Measurements from ENCODE around the gene PIP4K2C. TPM values are rescaled to one million over a fixed set of nuclear protein-coding genes. Genes with fewer than 3 reads are reported as not detected.
"Not testable (repeated sequence)": the region's sequence is repeated elsewhere in the genome, so short reads cannot be mapped to it uniquely, and the experiment has no call there.

Gene PIP4K2C
- polyA plus RNA-seq, 1 experiment: 30.1 TPM

DNA sequence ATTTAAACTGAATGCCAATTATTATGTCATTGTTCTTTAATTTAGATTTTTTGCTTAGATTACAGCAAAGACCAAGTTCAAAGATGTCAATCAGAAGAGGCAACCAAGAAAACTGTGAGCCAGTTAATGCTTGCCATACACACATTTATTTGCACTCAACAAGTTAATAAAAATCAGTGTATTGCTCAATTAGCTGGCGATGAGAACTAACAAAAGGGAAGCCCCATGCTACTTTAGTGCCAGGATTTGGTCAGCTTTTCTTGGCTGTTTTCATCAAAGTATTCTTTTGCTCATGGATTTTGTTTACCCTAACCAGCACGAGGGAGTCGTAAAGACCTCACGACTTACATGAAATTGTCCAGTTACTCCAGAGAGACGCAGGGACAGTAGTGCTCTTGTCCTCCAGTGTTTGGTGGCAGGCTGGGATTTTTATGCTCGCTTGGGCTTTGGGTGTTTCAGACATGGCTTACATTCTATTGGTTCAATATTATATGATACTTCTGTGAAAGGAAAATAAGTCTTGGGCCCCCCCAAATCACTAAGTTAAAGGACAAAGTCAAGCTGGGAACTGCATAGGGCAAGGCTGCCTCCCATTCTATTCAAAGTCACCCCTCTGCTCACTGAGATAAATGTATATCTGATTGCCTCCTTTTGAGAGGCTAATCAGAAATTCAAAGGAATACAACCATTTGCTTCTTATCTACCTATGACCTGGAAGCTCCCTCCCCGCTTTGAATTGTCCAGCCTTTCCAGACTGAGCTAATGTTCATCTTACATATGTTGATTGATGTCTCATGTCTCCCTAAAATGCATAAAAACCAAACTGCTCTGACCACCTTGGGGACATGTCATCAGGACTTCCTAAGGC lies 49.4 kb downstream of the PIP4K2C start:
- H3K27me3 ChIP-seq (ENCODE audit: control insufficient read depth, insufficient read depth, low read length): peaks cover 9% of the 10 kb centered on the region

GRCh38 chr12:57641699-57642442 lies 50.9 kb downstream of the PIP4K2C start:
- H3K4me3 ChIP-seq (ENCODE audit: low read depth, low read length): no peak overlapping the region
- TF ChIP-seq, protein P1, sequence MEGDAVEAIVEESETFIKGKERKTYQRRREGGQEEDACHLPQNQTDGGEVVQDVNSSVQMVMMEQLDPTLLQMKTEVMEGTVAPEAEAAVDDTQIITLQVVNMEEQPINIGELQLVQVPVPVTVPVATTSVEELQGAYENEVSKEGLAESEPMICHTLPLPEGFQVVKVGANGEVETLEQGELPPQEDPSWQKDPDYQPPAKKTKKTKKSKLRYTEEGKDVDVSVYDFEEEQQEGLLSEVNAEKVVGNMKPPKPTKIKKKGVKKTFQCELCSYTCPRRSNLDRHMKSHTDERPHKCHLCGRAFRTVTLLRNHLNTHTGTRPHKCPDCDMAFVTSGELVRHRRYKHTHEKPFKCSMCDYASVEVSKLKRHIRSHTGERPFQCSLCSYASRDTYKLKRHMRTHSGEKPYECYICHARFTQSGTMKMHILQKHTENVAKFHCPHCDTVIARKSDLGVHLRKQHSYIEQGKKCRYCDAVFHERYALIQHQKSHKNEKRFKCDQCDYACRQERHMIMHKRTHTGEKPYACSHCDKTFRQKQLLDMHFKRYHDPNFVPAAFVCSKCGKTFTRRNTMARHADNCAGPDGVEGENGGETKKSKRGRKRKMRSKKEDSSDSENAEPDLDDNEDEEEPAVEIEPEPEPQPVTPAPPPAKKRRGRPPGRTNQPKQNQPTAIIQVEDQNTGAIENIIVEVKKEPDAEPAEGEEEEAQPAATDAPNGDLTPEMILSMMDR (IDR thresholded peaks at IDR 0.05; ENCODE audit: insufficient read depth, low read depth, low read length): no peak
- no peak for DNase-seq (ENCODE audit: low read depth)
- H3K36me3 ChIP-seq (ENCODE audit: control insufficient read depth, insufficient read depth, low read length): no peaks in the 10 kb centered on the region
- CTCF ChIA-PET: interaction anchor here (0.6 to 4.5 kb wide), 6 partner anchors 9 to 58 kb away, joined by 3 to 17 read pairs (median 4); partner anchors contain the start of gene B4GALNT1
- POLR2A ChIA-PET: no interaction called here
- peaks cover 9% of the 10 kb centered on the region for H3K27me3 ChIP-seq (ENCODE audit: control insufficient read depth, insufficient read depth, low read length)

More for the DNA sequence above, 49.4 kb downstream of the PIP4K2C start:
- ChIA-PET CTCF (interaction anchor here (0.9 to 4.5 kb wide), 4 partner anchors 7 to 1310 kb away, joined by 3 to 17 read pairs (median 5); partner anchors contain the start of gene B4GALNT1), POLR2A (no interaction called here)
- DNase-seq (ENCODE audit: low read depth): no peak
- Histone ChIP-seq H3K36me3 (ENCODE audit: control insufficient read depth, insufficient read depth, low read length) (no peaks in the 10 kb centered on the region), H3K4me3 (ENCODE audit: low read depth, low read length) (no peak overlapping the region)
- TF ChIP-seq, protein P1 (IDR thresholded peaks at IDR 0.05; ENCODE audit: insufficient read depth, low read depth, low read length): no peak

- H3K27me3 ChIP-seq (ENCODE audit: control insufficient read depth, insufficient read depth, low read length); H3K36me3 ChIP-seq (ENCODE audit: control insufficient read depth, insufficient read depth, low read length); POLR2A ChIA-PET; DNase-seq (ENCODE audit: low read depth); H3K4me3 ChIP-seq (ENCODE audit: low read depth, low read length): not testable (repeated sequence)
- CTCF ChIA-PET: interaction anchor here (0.6 to 1.0 kb wide), 3 partner anchors 12 to 63 kb away, joined by 3 read pairs; no protein-coding TSS in a partner anchor
These were observed 55.1 kb downstream of the PIP4K2C start for GRCh38 chr12:57645990-57646658.

DNA sequence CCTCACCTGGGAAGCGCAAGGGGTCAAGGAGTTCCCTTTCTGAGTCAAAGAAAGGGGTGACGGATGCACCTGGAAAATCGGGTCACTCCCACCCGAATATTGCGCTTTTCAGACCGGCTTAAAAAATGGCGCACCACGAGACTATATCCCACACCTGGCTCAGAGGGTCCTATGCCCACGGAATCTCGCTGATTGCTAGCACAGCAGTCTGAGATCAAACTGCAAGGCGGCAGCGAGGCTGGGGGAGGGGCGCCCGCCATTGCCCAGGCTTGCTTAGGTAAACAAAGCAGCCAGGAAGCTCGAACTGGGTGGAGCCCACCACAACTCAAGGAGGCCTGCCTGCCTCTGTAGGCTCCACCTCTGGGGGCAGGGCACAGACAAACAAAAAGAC lies 55.7 kb downstream of the PIP4K2C start:
- H3K36me3 ChIP-seq (ENCODE audit: control insufficient read depth, insufficient read depth, low read length); H3K27me3 ChIP-seq (ENCODE audit: control insufficient read depth, insufficient read depth, low read length); H3K4me3 ChIP-seq (ENCODE audit: low read depth, low read length); DNase-seq (ENCODE audit: low read depth); POLR2A ChIA-PET: not testable (repeated sequence)
- CTCF ChIA-PET: interaction anchor here (0.6 kb wide), 1 partner anchor 15 kb away, joined by 3 read pairs; no protein-coding TSS in a partner anchor

Other genes with a start within 250 kb of the PIP4K2C start
- 12.6 and 27.4 TPM in 2 replicates for gene R3HDM2, start 160.1 kb upstream of the PIP4K2C start, polyA plus RNA-seq (2011; rRNA removed)
- 0.09 TPM in 1 of 2 replicates, not detected in the other for gene INHBC, start 156.4 kb upstream of the PIP4K2C start, polyA plus RNA-seq (2011; rRNA removed)
- 23.1 and 23.9 TPM in 2 replicates for gene INHBE, start 135.9 kb upstream of the PIP4K2C start, polyA plus RNA-seq (2011; rRNA removed)
- 5.9 and 9.0 TPM in 2 replicates for gene GLI1, start 131.4 kb upstream of the PIP4K2C start, polyA plus RNA-seq (2011; rRNA removed)
- gene ARHGAP9, start 111.3 kb upstream of the PIP4K2C start, polyA plus RNA-seq (2011; rRNA removed): 0.98 and 1.0 TPM in 2 replicates
- 280 and 378 TPM in 2 replicates for gene MARS1, start 103.1 kb upstream of the PIP4K2C start, polyA plus RNA-seq (2011; rRNA removed)
- gene DDIT3, start 70.7 kb upstream of the PIP4K2C start, polyA plus RNA-seq (2011; rRNA removed): 65.4 and 78.1 TPM in 2 replicates
- gene MBD6, start 68.4 kb upstream of the PIP4K2C start, polyA plus RNA-seq (2011; rRNA removed): 5.6 and 8.3 TPM in 2 replicates
- 133 and 167 TPM in 2 replicates for gene DCTN2, start 44.0 kb upstream of the PIP4K2C start, polyA plus RNA-seq (2011; rRNA removed)
- gene KIF5A, start 41.1 kb upstream of the PIP4K2C start, polyA plus RNA-seq (2011; rRNA removed): 0.50 and 0.64 TPM in 2 replicates
- 18.7 and 26.0 TPM in 2 replicates for gene DTX3, start 13.6 kb downstream of the PIP4K2C start, polyA plus RNA-seq (2011; rRNA removed)
- gene ARHGEF25, start 20.2 kb downstream of the PIP4K2C start, polyA plus RNA-seq (2011; rRNA removed): 18.0 and 26.0 TPM in 2 replicates
- 1.2 and 2.7 TPM in 2 replicates for gene B4GALNT1, start 42.0 kb downstream of the PIP4K2C start, polyA plus RNA-seq (2011; rRNA removed)
- 312 and 415 TPM in 2 replicates for gene OS9, start 102.9 kb downstream of the PIP4K2C start, polyA plus RNA-seq (2011; rRNA removed)
- 0.04 and 0.05 TPM in 2 replicates for gene AGAP2, start 147.6 kb downstream of the PIP4K2C start, polyA plus RNA-seq (2011; rRNA removed)
- gene TSPAN31, start 153.8 kb downstream of the PIP4K2C start, polyA plus RNA-seq (2011; rRNA removed): 25.7 and 40.4 TPM in 2 replicates
- 208 and 293 TPM in 2 replicates for gene CDK4, start 161.1 kb downstream of the PIP4K2C start, polyA plus RNA-seq (2011; rRNA removed)
- 3.1 and 6.2 TPM in 2 replicates for gene MARCHF9, start 163.9 kb downstream of the PIP4K2C start, polyA plus RNA-seq (2011; rRNA removed)
- 0.76 and 0.91 TPM in 2 replicates for gene CYP27B1, start 175.9 kb downstream of the PIP4K2C start, polyA plus RNA-seq (2011; rRNA removed)
- gene METTL1, start 180.9 kb downstream of the PIP4K2C start, polyA plus RNA-seq (2011; rRNA removed): 31.8 and 42.8 TPM in 2 replicates
- 9.1 and 9.2 TPM in 2 replicates for gene EEF1AKMT3, start 181.4 kb downstream of the PIP4K2C start, polyA plus RNA-seq (2011; rRNA removed)
- gene TSFM, start 191.6 kb downstream of the PIP4K2C start, polyA plus RNA-seq (2011; rRNA removed): 14.5 and 15.1 TPM in 2 replicates
- 4.4 and 5.0 TPM in 2 replicates for gene AVIL, start 227.5 kb downstream of the PIP4K2C start, polyA plus RNA-seq (2011; rRNA removed)

All from BJ (cell line).